GM12865 (cell line): ENCODE results near the gene SPATS2.

Experiments
- DNase-seq: peaks from one replicate; pipeline ENCODE4 v3.0.0; 2010; ENCODE audit warnings: low read depth
- H3K4me3 ChIP-seq: 2 replicates; pipeline ENCODE4 v1.5.1; 2011; ENCODE audit warnings: mild to moderate bottlenecking, low read depth, low read length, control low read depth
- CTCF ChIP-seq: IDR thresholded peaks from 2 replicates; pipeline ENCODE4 v1.5.1; 2011; ENCODE audit warnings: low read length, control low read depth, low read depth, inconsistent platforms; ENCODE audit not compliant: insufficient read depth; ENCODE audit errors: missing control alignments

Gene SPATS2

GRCh38 chr12:49518914-49519573 is 151.8 kb downstream of the SPATS2 start:
- no peak for TF ChIP-seq CTCF
- no peak overlapping the region for H3K4me3 ChIP-seq
- no peak for DNase-seq

DNA sequence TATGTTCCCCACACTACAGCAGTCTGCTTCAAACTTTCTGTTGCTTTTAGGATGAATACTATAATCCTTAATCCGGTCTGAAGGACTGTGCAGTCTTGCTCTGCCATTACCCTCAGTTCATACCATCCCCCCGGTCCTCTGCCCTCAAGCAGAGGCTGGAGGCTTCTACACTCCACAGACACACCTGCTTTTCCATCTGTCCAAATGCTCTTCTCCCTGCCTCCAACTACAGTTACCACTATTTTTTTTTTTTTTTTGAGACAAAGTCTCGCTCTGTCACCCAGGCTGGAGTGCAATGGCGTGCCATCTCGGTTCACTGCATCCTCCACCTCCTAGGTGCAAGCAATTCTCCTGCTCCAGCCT is 152.3 kb downstream of the SPATS2 start:
- no peak overlapping the region for H3K4me3 ChIP-seq
- no peak for TF ChIP-seq CTCF
- DNase-seq: no peak

- H3K4me3 ChIP-seq: no peak overlapping the region
- no peak for DNase-seq
- no peak for TF ChIP-seq CTCF
Measured at GRCh38 chr12:49521389-49521788, 154.1 kb downstream of the SPATS2 start.

DNA sequence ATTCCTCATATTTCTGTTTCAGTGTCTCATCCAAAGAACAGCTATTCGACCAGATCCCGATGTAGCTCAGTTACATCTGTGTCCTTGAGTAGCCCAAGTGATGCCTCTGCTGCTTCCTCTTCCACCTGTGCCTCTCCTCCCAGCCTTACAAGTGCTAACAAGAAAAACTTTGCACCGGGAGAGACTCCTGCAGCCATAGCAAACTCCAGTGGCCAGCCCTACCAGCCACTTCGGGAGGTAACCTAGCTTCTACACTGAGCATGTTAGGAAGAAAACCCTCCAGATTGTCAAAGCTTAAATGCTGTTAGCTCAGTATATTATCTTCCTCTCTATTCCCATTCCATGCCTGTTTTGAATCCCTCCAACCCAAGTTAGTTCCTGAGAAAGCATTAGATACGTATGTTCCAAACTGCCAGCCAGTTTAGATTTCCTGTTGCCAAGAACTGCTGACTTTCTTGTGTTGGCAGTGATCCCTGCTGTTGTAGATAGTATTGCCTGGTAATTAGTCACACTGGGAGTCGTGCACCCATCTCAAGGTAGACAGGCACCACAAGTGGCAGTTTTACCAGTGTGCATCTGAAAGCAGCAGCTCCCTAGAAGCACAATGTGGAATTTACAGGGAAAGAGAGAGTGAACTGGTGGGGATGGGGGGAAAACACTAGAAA is 157.5 kb downstream of the SPATS2 start:
- no peak for DNase-seq
- H3K4me3 ChIP-seq: no peak overlapping the region
- TF ChIP-seq CTCF: no peak

- no peak overlapping the region for H3K4me3 ChIP-seq
- DNase-seq: no peak
Measured at GRCh38 chr12:49525942-49526341, 158.7 kb downstream of the SPATS2 start.

GRCh38 chr12:49527361-49528130 is 160.3 kb downstream of the SPATS2 start:
- H3K4me3 ChIP-seq: no peak overlapping the region
- no peak for DNase-seq
- no peak for TF ChIP-seq CTCF

More at GRCh38 chr12:49525942-49526341, 158.7 kb downstream of the SPATS2 start:
- TF ChIP-seq CTCF: no peak
